Adipocyte (in vitro differentiated cells): ENCODE measurements around the gene C19orf12.
A peak's percentile ranks its signal among the peaks of the same experiment; 100 is the strongest.
"Not testable (repeated sequence)": the region's sequence is repeated elsewhere in the genome, so short reads cannot be mapped to it uniquely, and the experiment has no call there.

Experiments used
- DNase-seq: peaks from one replicate; pipeline ENCODE4 v3.0.0-alpha.2; 2015; ENCODE audit warnings: low read depth
- H3K27me3 ChIP-seq: replicated peaks from 2 replicates; pipeline ENCODE4 v1.7.0; 2013; ENCODE audit warnings: mild to moderate bottlenecking, low read length, moderate library complexity; ENCODE audit not compliant: control insufficient read depth, insufficient read depth
- H3K36me3 ChIP-seq: 2 replicates; pipeline ENCODE4 v1.7.0; 2013; ENCODE audit warnings: low read length, mild to moderate bottlenecking, moderate library complexity; ENCODE audit not compliant: control insufficient read depth, insufficient read depth, severe bottlenecking
- H3K4me1 ChIP-seq: 2 replicates; pipeline ENCODE4 v1.7.0; 2013; ENCODE audit warnings: mild to moderate bottlenecking, low read length, moderate library complexity; ENCODE audit not compliant: control insufficient read depth, insufficient read depth
- H3K4me3 ChIP-seq: 2 replicates; pipeline ENCODE4 v1.7.0; 2013; ENCODE audit warnings: mild to moderate bottlenecking, low read length, moderate library complexity
- H3K9ac ChIP-seq: 2 replicates; pipeline ENCODE4 v1.7.0; 2013; ENCODE audit warnings: mild to moderate bottlenecking, low read length, moderate library complexity
- H3K9me3 ChIP-seq: 2 replicates; pipeline ENCODE4 v1.7.0; 2013; ENCODE audit warnings: mild to moderate bottlenecking, low read length, moderate library complexity; ENCODE audit not compliant: control insufficient read depth

C19orf12 gene

GRCh38 chr19:29727906-29728305, 12.8 kb upstream of the C19orf12 start:
- Histone ChIP-seq H3K9me3 (no peaks in the 10 kb centered on the region), H3K4me1 (peaks cover 4% of the 10 kb centered on the region), H3K27me3 (peaks cover 76% of the 10 kb centered on the region), H3K4me3 (no peak overlapping the region), H3K9ac (no peak overlapping the region), H3K36me3 (no peaks in the 10 kb centered on the region)
- no peak for DNase-seq

- DNase-seq = no peak
- Histone ChIP-seq H3K27me3 (peaks cover 62% of the 10 kb centered on the region), H3K4me1 (peaks cover 4% of the 10 kb centered on the region), H3K4me3 (peak overlapping the region; percentile 69), H3K36me3 (no peaks in the 10 kb centered on the region), H3K9me3 (no peaks in the 10 kb centered on the region), H3K9ac (no peak overlapping the region)
Observed at GRCh38 chr19:29724746-29725145, 9.7 kb upstream of the C19orf12 start.

GRCh38 chr19:29724102-29724641, 9.1 kb upstream of the C19orf12 start:
- Histone ChIP-seq H3K36me3 (no peaks in the 10 kb centered on the region), H3K4me1 (peaks cover 4% of the 10 kb centered on the region), H3K4me3 (peak overlapping the region; percentile 69), H3K27me3 (peaks cover 56% of the 10 kb centered on the region), H3K9me3 (no peaks in the 10 kb centered on the region), H3K9ac (peak overlapping the region; percentile 51)
- DNase-seq = peak; percentile 47

GRCh38 chr19:29717051-29717450, 2.0 kb upstream of the C19orf12 start:
- Histone ChIP-seq H3K4me1 (peaks cover 27% of the 10 kb centered on the region), H3K4me3 (no peak overlapping the region), H3K27me3 (no peaks in the 10 kb centered on the region), H3K9ac (peak overlapping the region; percentile 11), H3K36me3 (no peaks in the 10 kb centered on the region), H3K9me3 (no peaks in the 10 kb centered on the region)
- DNase-seq = no peak

GRCh38 chr19:29715701-29716581, 880 bp upstream of the C19orf12 start:
- H3K36me3 ChIP-seq = no peaks in the 10 kb centered on the region
- peaks cover 33% of the 10 kb centered on the region for H3K4me1 ChIP-seq
- DNase-seq = no peak
- H3K4me3 ChIP-seq = peak overlapping the region; percentile 92
- H3K27me3 ChIP-seq = no peaks in the 10 kb centered on the region
- no peaks in the 10 kb centered on the region for H3K9me3 ChIP-seq
- H3K9ac ChIP-seq = peak overlapping the region; percentile 95

- Histone ChIP-seq H3K9me3 (no peaks in the 10 kb centered on the region), H3K9ac (peak overlapping the region; percentile 95), H3K4me1 (peaks cover 41% of the 10 kb centered on the region), H3K27me3 (no peaks in the 10 kb centered on the region), H3K4me3 (peak overlapping the region; percentile 92), H3K36me3 (no peaks in the 10 kb centered on the region)
- no peak for DNase-seq
Observed at GRCh38 chr19:29714371-29714952, 599 bp downstream of the C19orf12 start.

- peaks cover 56% of the 10 kb centered on the region for H3K4me1 ChIP-seq
- no peaks in the 10 kb centered on the region for H3K9me3 ChIP-seq
- peak overlapping the region; percentile 81 for H3K4me3 ChIP-seq
- DNase-seq = no peak
- H3K27me3 ChIP-seq = no peaks in the 10 kb centered on the region
- H3K36me3 ChIP-seq = no peaks in the 10 kb centered on the region
- peak overlapping the region; percentile 77 for H3K9ac ChIP-seq
Observed at GRCh38 chr19:29712744-29713516, 2.1 kb downstream of the C19orf12 start.

GRCh38 chr19:29711584-29712132, 3.4 kb downstream of the C19orf12 start:
- H3K9me3 ChIP-seq = no peaks in the 10 kb centered on the region
- peak overlapping the region; percentile 5 for H3K9ac ChIP-seq
- peaks cover 9% of the 10 kb centered on the region for H3K36me3 ChIP-seq
- H3K4me1 ChIP-seq = peaks cover 66% of the 10 kb centered on the region
- no peak for DNase-seq
- H3K27me3 ChIP-seq = no peaks in the 10 kb centered on the region
- no peak overlapping the region for H3K4me3 ChIP-seq

GRCh38 chr19:29709440-29709798, 5.6 kb downstream of the C19orf12 start:
- not testable (repeated sequence) for H3K9me3 ChIP-seq, DNase-seq, H3K27me3 ChIP-seq
- H3K36me3 ChIP-seq = peaks cover 24% of the 10 kb centered on the region
- peaks cover 71% of the 10 kb centered on the region for H3K4me1 ChIP-seq
- peak overlapping the region; percentile 60 for H3K4me3 ChIP-seq
- H3K9ac ChIP-seq = peak overlapping the region; percentile 89

GRCh38 chr19:29708554-29709439, 6.3 kb downstream of the C19orf12 start:
- DNase-seq = no peak
- peak overlapping the region; percentile 89 for H3K9ac ChIP-seq
- peaks cover 68% of the 10 kb centered on the region for H3K4me1 ChIP-seq
- peak overlapping the region; percentile 85 for H3K4me3 ChIP-seq
- no peaks in the 10 kb centered on the region for H3K27me3 ChIP-seq
- H3K9me3 ChIP-seq = no peaks in the 10 kb centered on the region
- H3K36me3 ChIP-seq = peaks cover 28% of the 10 kb centered on the region
